A673 (cell line): ENCODE measurements around the gene MAML3. TPM values are rescaled to one million over a fixed set of nuclear protein-coding genes. Genes with fewer than 3 reads are reported as not detected.

ENCODE experiments used
- BruUV-seq: library from RNA; stranded (reverse); fragments of 400-500 nt; replicated peaks from 2 replicates; lab custom pipeline; 2021; lab: Mats Ljungman, UMichigan
- CTCF ChIA-PET: fragments of 300-600 bp; sonication (Branson Sonifier 250); formaldehyde crosslinking; loops from one replicate; lab custom pipeline; 2022; ENCODE audit warnings: antibody characterized with exemption; lab: Charles Lee
- POLR2A ChIA-PET: fragments of 300-600 bp; sonication (Branson Sonifier 250); formaldehyde crosslinking; loops from one replicate; lab custom pipeline; 2022; ENCODE audit warnings: antibody characterized with exemption; ENCODE audit not compliant: low non-redundant PET; lab: Charles Lee
- DNase-seq: peaks from one replicate; pipeline ENCODE4 v3.0.0-alpha.2; 2015; ENCODE audit warnings: low spot score
- H3K27ac ChIP-seq: fragments of 200-600 bp; sonication (generic); 2 replicates; pipeline ENCODE4 v1.5.1; 2016; ENCODE audit warnings: mixed run types, low read depth, mild to moderate bottlenecking, mixed read lengths, antibody characterized with exemption, low read length; ENCODE audit not compliant: poor library complexity, severe bottlenecking
- H3K27me3 ChIP-seq: fragments of 200-600 bp; sonication (generic); replicated peaks from 2 replicates; pipeline ENCODE4 v1.6.1; 2017; ENCODE audit warnings: mixed run types, low read depth, mild to moderate bottlenecking, mixed read lengths, antibody characterized with exemption, low read length; ENCODE audit not compliant: insufficient read depth, poor library complexity
- H3K36me3 ChIP-seq: fragments of 200-600 bp; sonication (generic); 2 replicates; pipeline ENCODE4 v1.6.1; 2016; ENCODE audit warnings: mixed run types, mild to moderate bottlenecking, mixed read lengths, antibody characterized with exemption, low read length; ENCODE audit not compliant: insufficient read depth, poor library complexity, severe bottlenecking
- H3K4me1 ChIP-seq: fragments of 200-600 bp; sonication (generic); 2 replicates; pipeline ENCODE4 v1.6.1; 2017; ENCODE audit warnings: mixed run types, mild to moderate bottlenecking, mixed read lengths, antibody characterized with exemption, low read length; ENCODE audit not compliant: insufficient read depth, poor library complexity, severe bottlenecking
- H3K4me3 ChIP-seq: fragments of 200-600 bp; sonication (generic); 2 replicates; pipeline ENCODE4 v1.5.1; 2016; ENCODE audit warnings: low read depth, mixed run types, mild to moderate bottlenecking, mixed read lengths, low read length; ENCODE audit not compliant: poor library complexity, severe bottlenecking
- H3K9me3 ChIP-seq: fragments of 200-600 bp; sonication (generic); 2 replicates; pipeline ENCODE4 v1.6.1; 2016; ENCODE audit warnings: mixed run types, low read depth, mild to moderate bottlenecking, mixed read lengths, antibody characterized with exemption, low read length; ENCODE audit not compliant: poor library complexity, severe bottlenecking
- CTCF ChIP-seq: fragments of 300-800, 200-600 bp; sonication (generic); conservative IDR thresholded peaks from 2 replicates; pipeline ENCODE4 v1.5.1; 2017; ENCODE audit warnings: low read depth, mild to moderate bottlenecking, antibody characterized with exemption, low read length, moderate library complexity, mixed read lengths
- EZH2 ChIP-seq: fragments of 200-600 bp; sonication (generic); IDR thresholded peaks from 2 replicates; pipeline ENCODE4 v1.6.1; 2017; ENCODE audit warnings: borderline replicate concordance, low read depth, mild to moderate bottlenecking, mixed read lengths, antibody characterized with exemption, low read length; ENCODE audit not compliant: poor library complexity, severe bottlenecking
- intact Hi-C: fragments of 100-400 bp; cut with micrococcal nuclease; formaldehyde crosslinking; loops from one replicate; pipeline ENCODE4 v1.10.0; 2022; ENCODE audit not compliant: unreplicated experiment
- total RNA-seq: library from RNA; stranded (reverse); gene quantifications from 2 replicates; pipeline ENCODE4 v1.2.3, GENCODE V29; 2021

MAML3 gene
- total RNA-seq, 1 experiment from 2014 or later: 3.7 TPM

- no peaks in the 10 kb centered on the region for H3K9me3 ChIP-seq
- no peak overlapping the region for H3K4me3 ChIP-seq
- ChIA-PET CTCF (interaction anchor here (0.7 kb wide), 1 partner anchor 313 kb away, joined by 3 read pairs; no protein-coding TSS in a partner anchor), POLR2A (no interaction called here)
- no peak overlapping the region for H3K27ac ChIP-seq
- H3K36me3 ChIP-seq: no peaks in the 10 kb centered on the region
- BruUV-seq: no TSS peak
- H3K4me1 ChIP-seq: no peaks in the 10 kb centered on the region
- TF ChIP-seq CTCF: no peak
- no peak for TF ChIP-seq EZH2
- intact Hi-C loops: no loop called here
- no peaks in the 10 kb centered on the region for H3K27me3 ChIP-seq
- no peak for DNase-seq
Observed at GRCh38 chr4:139973616-139974015, 180.4 kb downstream of the MAML3 start.

GRCh38 chr4:139973015-139973414, 181.0 kb downstream of the MAML3 start:
- ChIA-PET POLR2A (no interaction called here), CTCF (no interaction called here)
- H3K9me3 ChIP-seq: no peaks in the 10 kb centered on the region
- no peak overlapping the region for H3K27ac ChIP-seq
- BruUV-seq: no TSS peak
- no peaks in the 10 kb centered on the region for H3K4me1 ChIP-seq
- no peak overlapping the region for H3K4me3 ChIP-seq
- H3K27me3 ChIP-seq: no peaks in the 10 kb centered on the region
- TF ChIP-seq EZH2: no peak
- TF ChIP-seq CTCF: no peak
- no peak for DNase-seq
- intact Hi-C loops: no loop called here
- H3K36me3 ChIP-seq: no peaks in the 10 kb centered on the region

- no peaks in the 10 kb centered on the region for H3K36me3 ChIP-seq
- no peaks in the 10 kb centered on the region for H3K9me3 ChIP-seq
- H3K27me3 ChIP-seq: no peaks in the 10 kb centered on the region
- H3K4me1 ChIP-seq: no peaks in the 10 kb centered on the region
- intact Hi-C loops: no loop called here
- POLR2A ChIA-PET: no interaction called here
- DNase-seq: no peak
- no peak for TF ChIP-seq CTCF
- no peak for TF ChIP-seq EZH2
- CTCF ChIA-PET: no interaction called here
- no peak overlapping the region for H3K27ac ChIP-seq
- H3K4me3 ChIP-seq: no peak overlapping the region
- no TSS peak for BruUV-seq
Observed at GRCh38 chr4:139972305-139972704, 181.7 kb downstream of the MAML3 start.
